Colon (tissue), 2 donors: ENCODE data around the gene HTRA1.

Experiments
- FAIRE-seq: peaks from 2 replicates; lab custom pipeline; 2012; peaks lifted over from hg19 to GRCh38; lab: Jason Lieb, UNC
- donor health status: control.
- donor health status: control.

Gene HTRA1

GRCh38 chr10:122454603-122455080 lies 6.7 kb upstream of the HTRA1 start, which contains the start of gene ARMS2:
ARMS2 (plus strand) TSS chr10:122454653; CDS start chr10:122454728, 75 bp downstream.
- FAIRE-seq, result no peak

- FAIRE-seq, result no peak
Measured at GRCh38 chr10:122455376-122456079, 5.8 kb upstream of the HTRA1 start.

GRCh38 chr10:122457934-122458333 lies 3.4 kb upstream of the HTRA1 start:
- FAIRE-seq, result no peak

DNA sequence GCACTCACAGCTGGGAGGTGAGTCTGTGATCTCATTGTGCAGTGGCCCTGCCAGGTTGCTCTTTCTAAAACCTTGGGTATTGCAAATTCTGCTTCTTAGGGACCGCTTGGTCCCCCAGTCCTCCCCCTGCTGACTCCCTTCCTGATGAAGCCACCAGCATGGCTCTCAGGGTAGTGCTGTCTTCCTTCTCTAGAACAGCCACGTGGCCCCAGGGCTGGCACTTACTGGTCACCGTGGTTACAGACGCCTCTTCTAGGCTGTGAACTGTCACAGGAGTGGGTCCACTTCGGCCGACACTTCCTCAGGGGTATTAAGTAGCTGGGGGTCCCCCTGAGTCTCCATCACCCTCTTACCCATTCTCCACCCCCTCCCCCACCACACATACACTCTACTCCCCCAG lies 2.7 kb upstream of the HTRA1 start:
- no peak for FAIRE-seq

GRCh38 chr10:122459561-122460273 lies 1.6 kb upstream of the HTRA1 start:
- FAIRE-seq, result no peak

DNA sequence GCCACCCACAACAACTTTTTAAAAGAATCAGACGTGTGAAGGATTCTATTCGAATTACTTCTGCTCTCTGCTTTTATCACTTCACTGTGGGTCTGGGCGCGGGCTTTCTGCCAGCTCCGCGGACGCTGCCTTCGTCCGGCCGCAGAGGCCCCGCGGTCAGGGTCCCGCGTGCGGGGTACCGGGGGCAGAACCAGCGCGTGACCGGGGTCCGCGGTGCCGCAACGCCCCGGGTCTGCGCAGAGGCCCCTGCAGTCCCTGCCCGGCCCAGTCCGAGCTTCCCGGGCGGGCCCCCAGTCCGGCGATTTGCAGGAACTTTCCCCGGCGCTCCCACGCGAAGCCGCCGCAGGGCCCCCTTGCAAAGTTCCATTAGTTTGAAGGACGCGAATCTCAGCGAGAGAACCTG lies 461 bp upstream of the HTRA1 start:
- no peak for FAIRE-seq

GRCh38 chr10:122461729-122462532 lies 578 bp downstream of the HTRA1 start:
- no peak for FAIRE-seq

DNA sequence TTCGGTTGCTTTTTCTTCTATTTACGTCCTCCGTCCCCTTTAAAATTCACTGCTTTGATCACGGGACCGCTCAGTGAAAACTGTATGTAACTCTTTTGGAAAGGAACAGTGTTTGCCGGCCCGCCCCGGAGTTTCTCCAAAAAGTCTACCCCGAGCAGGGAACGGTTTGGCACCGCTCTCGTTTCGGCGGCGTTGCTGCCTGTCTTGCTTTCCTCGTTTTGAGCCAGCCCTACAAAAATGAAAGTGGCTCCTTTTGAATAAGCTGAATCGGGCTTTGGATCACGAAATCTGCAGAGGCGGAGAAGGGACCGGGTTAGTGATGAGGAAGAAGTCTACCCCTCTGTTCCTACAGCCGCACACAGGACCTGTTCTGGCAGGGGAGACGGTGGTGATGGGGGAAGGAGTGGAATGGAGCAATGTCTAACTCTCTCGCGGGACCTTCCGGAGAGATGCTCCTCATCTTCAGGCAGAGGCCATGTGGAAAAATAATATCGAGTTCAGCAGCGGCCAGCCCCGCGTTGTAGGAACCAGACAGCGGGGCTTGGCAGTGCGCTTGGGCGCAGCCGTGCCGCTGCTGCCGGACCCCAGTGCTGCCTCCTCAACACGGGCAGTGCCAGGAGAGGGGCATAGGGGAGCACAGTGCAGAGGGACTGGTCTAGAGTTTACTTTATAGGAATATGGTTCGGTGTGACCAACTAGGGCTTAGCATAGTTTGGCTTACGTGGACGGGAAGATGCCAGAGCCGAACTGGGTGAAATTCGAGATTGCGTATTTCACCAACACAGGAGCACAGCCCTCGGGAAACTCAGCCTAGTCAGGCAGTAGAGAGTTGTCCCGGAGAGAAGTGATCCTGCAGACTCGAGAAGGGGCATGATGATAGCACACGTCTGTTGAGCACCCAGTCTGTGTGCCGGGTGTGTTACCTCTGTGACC lies 1.4 kb downstream of the HTRA1 start:
- no peak for FAIRE-seq

DNA sequence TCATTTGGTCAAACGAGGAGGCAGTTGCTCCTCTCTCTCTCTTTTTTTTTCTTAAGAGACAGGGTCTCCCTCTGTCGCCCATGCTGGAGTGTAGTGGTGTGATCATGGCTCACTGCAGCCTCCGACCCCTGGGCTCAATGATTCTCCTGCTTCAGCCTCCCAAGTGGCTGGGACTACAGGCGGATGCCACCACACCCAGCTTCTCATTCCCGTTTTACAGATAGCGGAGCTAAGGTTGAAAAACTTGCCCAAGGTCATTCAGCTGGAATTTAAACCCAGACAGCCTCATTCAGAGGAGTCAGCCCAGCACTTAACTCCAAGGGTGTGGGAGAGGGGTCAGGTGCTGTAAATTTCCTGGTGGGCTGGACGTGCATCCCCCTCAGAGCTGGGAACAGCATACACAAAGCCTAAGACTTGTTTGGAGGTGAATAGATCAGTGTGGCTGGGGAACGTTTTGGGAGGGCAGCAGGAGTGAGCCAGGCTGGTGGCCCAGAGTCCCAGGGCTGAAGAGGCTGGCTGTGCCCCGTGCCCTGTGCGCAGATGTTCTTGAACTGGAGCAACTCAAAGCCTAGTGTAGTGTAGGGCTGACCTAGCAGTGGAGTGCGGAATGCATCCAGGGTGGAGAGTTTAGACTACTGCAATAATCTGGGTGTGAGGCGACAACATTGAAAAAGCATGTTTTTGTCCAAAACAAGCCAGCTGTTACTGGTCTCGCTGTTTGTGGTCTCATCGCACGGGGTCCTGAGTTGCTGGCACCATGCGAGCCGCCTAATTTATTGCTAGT lies 2.3 kb downstream of the HTRA1 start:
- FAIRE-seq, result no peak

- FAIRE-seq, result no peak
Measured at GRCh38 chr10:122464250-122464510, 2.8 kb downstream of the HTRA1 start.

DNA sequence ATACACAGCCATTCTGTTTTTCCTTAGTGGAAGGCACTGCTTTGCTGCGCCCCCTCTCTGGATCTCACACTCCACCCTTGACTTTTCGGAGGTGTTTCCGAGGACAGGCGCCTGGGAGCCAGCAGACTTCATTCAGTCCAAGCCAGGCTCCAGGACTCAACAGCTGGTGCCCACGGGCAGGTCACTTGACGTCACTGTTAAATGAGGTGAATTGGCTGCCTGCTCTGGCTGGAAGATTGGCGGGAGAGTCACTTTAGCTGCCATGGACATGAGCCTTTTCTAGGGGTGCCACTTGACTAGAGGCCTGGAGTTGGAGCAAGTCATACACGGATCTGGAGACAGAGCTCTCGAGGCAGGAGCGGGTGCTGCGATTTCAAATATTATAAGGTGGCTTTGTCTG lies 3.2 kb downstream of the HTRA1 start:
- no peak for FAIRE-seq

- FAIRE-seq, result no peak
Measured at GRCh38 chr10:122465401-122466040, 4.2 kb downstream of the HTRA1 start.

- FAIRE-seq, result no peak
Measured at GRCh38 chr10:122466951-122467381, 5.6 kb downstream of the HTRA1 start.

- no peak for FAIRE-seq
Measured at GRCh38 chr10:122467701-122468100, 6.3 kb downstream of the HTRA1 start.

GRCh38 chr10:122468307-122468925 lies 7.1 kb downstream of the HTRA1 start:
- FAIRE-seq, result no peak

DNA sequence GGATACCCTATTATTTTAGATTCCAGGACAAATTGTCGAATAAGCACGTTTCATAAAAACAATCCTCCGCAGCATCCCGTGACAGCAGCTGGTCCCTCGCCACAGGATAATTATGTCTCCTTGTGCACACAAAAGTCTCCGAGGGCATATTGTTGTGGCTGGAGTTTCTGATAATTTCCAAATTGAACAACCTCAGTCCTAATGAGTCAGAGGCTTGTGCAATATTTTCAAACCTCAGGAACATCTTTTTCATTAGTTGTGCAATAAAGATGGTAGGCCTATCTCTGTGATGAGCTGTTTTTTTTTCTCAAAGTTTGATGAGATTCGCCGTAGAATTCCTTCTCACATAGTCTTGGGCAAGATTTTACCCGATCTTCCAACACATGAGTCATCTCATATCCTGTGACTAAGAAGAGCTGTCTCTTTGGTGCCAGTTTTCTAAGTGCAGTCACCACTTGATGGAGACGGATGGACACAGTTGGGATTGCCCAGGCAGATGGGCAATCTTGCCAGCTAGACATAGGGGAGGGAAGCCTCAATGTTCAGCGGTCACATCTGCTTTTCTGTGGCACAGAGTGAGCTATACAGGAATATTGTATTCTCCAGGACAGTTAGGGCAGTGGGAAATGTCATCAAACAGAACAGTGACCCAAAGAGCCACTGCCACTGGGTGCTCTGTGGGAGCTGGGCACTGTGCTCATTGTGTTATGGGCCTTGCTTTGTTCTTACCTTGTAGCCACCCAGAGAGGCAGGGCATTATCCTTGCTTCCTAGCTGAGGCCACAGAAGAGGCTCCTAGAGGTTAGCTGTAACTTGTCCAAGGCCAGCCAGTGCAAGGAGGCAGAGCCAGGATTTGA lies 7.8 kb downstream of the HTRA1 start:
- no peak for FAIRE-seq

GRCh38 chr10:122469848-122470247 lies 8.5 kb downstream of the HTRA1 start:
- no peak for FAIRE-seq

DNA sequence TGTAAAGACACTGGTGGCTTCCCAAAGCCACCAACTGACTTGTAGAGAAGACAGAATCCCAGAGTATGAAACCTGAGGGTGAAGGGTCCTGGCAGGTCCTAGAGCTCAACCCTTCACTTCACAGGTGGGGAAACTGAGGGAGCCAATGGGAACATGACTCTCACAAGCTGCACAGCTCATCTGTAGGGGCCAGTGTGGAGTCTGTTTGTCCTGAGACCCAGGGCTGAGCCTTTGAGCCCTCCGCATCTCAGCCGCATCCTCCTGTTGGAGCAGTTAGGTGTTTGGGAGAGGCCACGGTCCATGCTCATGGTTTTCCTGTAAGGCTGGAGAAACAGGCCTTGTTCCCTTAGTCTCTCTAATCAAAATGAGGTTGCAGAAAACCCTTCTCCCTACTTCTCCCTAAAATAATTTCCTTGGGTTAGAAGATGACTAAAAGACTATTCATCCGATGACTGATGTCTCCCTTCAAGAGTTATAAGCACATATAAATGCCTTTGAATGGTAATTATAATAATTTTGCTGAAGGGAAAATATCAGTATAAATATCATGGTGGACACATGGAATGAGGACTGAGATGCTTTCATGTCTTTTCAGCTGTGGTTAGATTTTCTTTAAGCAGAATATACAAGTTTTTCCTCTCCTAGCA lies 10.3 kb downstream of the HTRA1 start:
- no peak for FAIRE-seq

GRCh38 chr10:122473116-122473515 lies 11.8 kb downstream of the HTRA1 start:
- no peak for FAIRE-seq
